Esophagus mucosa (tissue), 1 donor: ENCODE measurements around the gene UBXN11. TPM values are rescaled to one million over a fixed set of nuclear protein-coding genes. Genes with fewer than 3 reads are reported as not detected.

Experiments
- ATAC-seq: fragments of 200-7000 bp; cut with Tn5 transposase; one replicate; pipeline ENCODE4 v1.9.1; 2020
- total RNA-seq: library from RNA; stranded (reverse); gene quantifications from one replicate; pipeline ENCODE4 v1.2.4, GENCODE V29; 2023
- donor health status: DM: yes; HTN: yes; CAD: no.

The UBXN11 gene
- total RNA-seq, 1 donor from 2014 or later, result 7.2 TPM

DNA sequence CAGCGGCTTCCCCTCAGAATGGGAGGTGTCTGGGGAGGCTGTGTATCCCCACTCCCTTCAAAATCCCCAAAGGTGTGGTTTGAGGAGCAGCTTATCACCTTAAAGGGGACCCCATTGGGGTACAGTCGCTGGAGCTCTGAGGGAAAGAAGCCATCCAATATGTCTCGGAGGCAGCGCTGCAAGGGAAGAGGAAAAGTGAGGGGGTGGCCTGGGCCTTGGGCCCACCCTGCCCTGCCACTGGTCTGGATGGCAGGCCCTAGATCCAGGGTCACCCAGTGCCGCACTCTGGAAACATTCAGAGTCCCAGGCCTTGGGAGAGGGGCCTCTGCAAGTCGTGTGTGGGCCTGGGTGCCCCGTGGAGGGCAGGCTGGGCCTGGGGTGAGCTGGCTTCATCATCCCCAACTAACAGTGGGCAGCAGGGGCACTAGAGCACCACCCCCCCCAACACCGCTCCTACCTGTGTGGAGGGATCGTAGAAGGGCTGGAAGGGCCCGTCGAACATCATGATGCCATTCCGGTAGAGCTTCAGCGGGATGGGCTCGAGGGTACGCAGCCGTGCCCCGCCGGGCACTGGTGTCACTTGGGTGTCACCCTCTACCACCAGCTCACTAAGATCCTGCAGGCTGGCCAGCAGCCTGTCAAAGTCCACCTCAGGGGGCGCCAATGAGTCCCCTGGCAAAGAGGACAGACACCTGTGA is 20.9 kb downstream of the UBXN11 start:
- no peak for ATAC-seq

DNA sequence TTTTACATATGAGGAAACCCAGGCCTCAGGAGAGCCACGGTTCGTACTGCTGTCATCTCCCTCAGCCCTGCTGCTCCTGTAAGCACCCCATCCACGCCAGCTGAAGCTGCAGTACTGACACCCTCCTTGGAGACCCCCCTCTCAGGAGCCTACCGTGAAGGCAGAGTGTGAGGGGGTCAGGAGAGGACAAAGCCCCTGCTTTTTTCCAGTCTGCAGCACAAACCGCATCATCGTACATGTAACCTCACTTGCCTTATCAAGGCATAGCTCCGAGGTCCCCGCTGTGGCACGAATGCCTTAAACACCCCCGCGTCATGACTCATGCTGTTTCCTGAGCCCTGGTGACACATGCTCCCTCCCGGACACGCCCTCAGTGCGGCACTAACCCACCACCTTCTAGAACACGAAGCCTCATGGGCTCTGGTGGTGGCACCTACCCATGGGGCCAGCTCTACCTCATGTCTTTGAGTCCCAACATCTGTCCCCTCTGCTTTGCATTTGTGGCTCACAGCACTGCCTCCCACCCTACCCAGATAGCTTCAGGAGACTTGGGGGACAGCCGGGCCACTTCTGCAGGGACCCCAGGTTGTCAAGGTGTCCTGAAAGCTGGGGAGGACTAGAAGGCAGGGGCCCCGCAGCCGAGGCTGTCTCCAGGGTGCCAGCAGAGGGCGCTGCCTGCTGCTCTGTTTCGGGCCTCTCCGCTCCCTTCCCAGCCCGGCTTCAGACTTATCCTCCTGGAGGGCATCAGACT is 21.7 kb downstream of the UBXN11 start:
- ATAC-seq, result peak; percentile 55

DNA sequence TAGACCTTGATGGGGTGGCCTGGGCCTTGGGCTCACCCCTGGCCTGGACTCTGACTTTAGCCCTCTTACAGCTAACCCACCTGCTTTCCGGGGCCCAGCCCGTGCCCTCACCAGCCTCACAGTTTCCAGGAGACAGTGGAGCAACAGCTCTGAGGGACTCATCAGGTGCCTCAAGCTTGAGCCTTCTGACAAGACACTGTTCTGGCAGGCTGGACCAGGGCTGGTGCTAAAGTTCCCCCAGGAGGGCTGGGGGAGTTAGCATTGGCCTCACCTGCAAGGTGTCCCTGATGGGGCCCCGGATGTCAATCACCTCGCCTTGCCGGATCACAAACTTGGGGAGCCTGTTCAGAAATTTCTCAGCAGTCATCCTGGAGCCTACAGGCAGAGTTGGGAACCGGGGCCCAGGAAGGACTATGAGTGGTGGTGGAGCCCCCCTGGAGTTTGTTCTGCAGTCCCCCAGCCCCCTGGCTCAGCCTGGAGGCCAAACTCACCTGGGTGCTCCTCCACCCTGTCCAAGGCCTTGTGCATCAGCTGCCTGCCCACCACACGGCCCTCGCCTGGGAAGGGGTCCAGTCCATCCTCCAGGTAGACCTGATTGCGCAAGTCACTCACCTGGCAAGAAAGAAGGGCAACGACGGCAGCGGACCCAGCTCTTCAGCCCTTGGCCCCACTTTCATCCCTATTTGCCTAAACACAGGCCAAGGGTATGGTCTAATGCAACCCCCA is 22.4 kb downstream of the UBXN11 start:
- no peak for ATAC-seq

DNA sequence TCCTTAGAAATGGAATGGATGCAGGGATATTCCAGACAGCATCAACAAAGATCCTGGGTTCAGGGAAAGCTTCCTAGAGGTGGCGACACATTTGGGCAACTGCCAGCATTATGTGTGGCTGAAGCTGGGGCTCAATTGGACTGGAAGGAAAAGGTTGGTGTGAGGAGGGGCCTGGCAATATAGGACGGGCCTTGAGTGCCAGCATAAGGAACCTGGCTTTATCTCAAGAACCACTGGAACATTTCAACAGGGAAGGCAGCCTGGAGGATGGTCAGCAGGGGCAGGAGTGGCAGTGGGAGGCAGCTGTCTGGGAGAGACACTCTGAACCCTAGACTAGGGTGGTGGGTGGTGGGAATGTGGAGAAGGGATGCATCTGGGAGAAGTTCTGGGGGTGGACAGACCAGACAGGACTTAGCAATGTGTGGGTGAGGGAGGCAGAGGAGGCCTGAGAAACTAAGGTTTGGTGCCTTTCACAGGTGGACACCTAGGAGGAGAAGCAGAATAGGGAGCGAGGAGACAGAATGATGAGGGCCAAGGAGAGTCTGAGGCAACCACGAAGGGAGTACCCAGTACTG is 23.1 kb downstream of the UBXN11 start:
- no peak for ATAC-seq

DNA sequence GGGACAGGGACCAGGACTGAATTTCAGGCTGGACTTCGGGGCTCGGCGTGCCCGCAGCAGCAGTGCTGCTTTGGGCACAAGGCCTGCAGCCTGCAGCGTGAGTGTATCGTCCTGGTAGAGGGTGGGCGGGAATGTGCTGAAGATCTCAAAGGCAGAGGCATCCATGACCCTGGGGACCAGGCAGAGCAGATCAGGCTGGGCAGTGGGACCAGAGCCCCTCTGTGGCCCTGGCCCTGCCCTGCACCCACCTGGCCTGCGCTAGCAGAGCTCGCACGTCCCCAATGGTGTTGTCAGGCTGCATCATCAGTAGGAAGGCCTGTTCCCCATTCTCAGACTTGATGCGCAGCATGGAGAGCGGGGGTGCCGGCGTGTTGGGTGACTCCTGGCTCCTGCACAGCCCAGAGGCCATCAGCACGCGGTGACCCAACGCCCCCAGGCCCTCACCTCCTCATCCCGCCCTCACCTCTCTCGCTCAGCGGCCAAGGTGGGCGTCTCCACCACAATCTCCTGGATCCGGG is 24.0 kb downstream of the UBXN11 start:
- ATAC-seq, result no peak

DNA sequence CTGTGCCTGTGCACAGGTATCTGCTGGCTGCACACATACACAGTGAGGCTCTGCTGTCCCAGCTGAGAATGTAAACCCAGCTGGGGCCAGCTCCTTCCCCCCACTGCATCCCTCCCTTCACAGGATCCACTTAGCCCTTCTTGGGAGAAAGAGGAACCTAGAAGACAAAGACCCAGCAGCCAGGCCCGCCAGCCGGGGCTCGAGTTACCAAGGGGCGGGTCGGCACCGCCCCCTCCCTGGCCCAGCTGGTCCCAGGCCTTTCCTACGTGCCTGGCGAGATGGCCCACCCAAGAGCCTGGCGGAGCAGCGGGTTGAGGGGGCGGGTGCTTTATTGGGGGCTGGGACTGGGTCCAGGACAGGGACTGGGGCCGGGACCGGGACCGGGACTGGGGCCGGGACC is 24.5 kb downstream of the UBXN11 start:
- no peak for ATAC-seq

DNA sequence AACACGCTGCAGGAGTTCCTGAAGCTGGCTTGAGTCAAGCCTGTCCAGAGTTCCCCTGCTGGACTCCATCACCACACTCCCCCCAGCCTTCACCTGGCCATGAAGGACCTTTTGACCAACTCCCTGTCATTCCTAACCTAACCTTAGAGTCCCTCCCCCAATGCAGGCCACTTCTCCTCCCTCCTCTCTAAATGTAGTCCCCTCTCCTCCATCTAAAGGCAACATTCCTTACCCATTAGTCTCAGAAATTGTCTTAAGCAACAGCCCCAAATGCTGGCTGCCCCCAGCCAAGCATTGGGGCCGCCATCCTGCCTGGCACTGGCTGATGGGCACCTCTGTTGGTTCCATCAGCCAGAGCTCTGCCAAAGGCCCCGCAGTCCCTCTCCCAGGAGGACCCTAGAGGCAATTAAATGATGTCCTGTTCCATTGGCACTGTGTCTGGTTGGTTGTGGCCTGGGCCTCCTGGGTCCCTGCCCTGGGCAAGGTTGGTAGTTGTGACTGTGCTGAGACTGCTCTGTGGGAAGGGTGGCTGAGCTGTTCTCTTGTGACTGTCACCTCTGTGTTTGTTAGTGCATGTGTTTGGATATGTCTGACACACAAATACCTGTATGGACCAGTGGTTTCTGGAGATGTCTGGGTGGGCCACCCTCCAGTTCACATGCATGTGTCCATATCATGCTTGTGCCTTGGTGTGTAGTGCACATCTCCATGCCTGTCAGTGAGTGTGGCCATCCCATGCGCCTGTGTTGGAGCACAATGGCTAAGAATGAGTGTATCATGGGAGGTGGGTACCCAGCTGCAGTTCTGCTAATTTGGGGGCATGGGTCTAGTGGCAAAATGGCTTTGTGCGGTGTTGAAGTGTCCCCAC is 25.1 kb downstream of the UBXN11 start:
- ATAC-seq, result no peak

DNA sequence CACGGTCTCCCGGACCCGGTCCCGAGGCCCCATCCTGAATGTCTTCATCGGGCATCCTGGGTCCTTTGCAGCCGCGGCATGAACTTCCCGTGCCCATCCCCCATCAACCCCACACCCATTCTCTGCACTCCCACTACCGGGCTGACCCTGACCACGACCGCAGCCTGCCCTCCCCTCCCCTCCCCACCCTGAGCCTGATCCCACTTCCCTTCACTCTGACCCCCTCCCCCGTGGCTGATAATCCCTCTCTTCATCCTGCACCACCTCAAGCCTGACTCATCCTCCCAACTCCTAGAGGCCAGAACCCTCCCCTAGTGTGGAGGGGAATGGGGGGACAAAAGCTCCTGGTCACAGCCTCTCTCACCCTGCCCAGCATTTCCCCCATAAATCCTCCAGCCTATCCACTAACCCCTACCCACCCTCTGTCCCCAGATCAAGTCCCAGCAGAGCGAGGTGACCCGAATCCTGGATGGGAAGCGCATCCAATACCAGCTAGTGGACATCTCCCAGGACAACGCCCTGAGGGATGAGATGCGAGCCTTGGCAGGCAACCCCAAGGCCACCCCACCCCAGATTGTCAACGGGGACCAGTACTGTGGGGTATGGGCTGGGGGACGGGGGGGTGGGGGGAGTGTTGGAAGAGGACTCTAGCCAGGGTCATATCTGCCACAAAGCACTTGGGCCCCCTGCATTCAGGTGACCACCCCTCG is 25.9 kb downstream of the UBXN11 start:
- ATAC-seq, result no peak

DNA sequence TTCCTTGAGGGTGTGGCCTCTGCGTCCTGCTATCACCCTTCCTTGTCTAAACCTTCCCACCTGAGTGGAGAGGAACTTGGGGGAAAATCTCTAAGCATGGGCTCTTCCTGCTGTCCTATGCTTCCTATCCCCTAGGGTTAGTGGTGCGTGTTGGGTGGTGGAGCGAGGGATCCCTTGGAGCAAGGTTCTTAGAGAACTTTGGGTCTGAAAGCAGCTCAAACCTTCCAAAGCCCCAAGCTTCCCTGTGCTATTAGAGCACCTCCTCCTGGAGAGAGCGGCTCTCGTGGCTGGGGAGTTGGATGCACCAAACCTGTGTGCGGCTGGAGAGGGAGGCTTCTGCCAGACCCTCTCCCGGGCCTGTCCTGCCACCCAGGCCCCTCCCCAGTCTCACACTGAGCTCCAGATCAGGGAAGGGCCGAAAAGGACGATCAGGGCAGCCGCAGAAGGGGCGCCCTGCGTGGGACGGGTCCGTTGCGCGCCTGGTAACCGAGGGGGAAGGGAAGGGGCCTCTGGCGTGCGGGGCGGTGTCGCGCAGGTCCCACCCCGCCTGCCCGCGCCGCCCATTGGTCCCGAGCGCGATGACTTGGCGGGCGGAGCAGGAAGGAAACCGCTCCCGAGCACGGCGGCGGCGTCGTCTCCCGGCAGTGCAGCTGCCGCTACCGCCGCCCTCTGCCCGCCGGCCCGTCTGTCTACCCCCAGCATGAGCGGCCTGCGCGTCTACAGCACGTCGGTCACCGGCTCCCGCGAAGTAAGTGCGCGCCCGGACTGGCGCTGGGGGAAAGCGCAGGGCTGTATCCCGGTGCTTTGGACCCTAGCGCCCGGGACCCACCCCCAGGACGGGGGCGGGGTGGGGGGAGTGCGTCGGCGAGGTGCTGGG is 26.7 kb downstream of the UBXN11 start, which contains the start of gene SH3BGRL3:
Gene SH3BGRL3 (plus strand): TSS at position 631 of the 877 bp plus-strand sequence. CDS start 70 bp downstream, at position 701.
- peak; percentile 67 for ATAC-seq

DNA sequence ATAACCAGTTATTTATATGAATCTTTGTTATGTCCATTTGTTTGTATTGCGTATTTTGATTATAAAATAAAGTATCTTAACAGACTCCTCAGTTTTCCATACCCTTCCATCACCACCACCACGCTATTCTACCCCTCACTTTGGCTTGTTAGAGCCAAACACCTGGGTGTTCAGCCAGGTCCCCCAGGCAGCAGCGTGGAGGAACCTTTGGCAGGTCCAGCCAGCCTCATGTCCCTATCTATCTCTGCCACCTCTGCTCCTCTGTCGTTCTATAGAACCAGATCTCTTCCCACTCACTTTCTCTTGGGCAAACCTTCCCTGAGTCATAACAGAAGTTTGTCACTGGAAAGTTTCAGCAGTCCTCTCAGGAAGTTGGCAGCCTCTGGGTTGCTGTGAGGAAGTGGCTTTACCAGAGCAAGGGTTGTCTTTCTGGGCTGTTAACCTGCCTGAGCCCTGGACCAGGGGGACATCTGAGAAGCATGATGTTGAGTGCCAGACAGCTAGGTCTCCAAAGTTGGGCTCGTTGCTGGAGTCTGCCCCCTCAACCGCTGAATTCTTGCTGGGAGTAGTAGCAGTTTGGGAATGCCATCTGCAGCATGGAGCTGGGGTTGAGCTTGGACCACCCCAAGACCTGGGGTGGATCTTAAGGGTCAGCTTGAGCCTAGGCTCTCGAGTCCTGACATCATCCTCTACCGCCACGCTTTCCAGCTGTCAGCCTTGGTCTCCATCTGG is 27.5 kb downstream of the UBXN11 start:
- ATAC-seq, result peak; percentile 27

DNA sequence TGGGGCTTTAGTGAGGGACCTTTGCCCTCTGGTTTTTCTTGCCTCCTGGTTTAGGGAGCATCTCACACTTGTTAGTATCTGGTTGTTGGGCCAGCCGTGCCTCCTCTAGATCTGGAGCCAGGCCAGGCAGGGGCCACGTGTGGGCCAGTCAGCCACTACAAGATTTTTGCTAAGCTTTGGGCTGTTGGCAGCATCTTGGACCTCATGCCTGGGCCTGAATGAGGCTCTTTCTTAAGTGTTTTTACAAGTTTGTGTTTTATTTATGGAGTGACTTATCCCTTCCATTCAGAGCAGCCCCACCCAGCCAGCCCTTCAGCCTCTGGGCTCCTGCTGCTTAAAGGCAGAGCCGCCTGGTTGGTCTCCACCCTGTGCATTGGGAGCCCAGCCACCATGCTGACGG is 28.1 kb downstream of the UBXN11 start:
- ATAC-seq, result peak; percentile 44

DNA sequence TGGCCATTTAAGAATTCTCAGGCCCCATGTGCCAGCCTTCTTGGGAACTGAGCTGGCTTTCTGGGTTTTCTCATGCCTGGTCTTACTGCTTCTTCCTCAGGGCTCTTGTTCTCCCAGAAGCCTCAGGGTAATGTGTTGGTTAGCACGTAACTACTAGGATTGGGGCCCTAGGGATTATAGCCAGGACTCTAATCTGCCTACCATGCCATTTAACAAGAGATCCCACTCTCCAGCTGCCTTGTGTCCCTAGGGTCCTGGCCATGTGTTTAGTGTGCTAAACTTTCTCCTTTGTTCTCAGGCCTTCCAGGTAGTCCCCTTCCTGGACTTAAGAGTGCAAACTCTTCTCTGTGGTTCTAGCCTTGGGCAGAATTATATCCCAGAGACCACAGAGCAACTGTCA is 28.7 kb downstream of the UBXN11 start:
- ATAC-seq, result no peak

DNA sequence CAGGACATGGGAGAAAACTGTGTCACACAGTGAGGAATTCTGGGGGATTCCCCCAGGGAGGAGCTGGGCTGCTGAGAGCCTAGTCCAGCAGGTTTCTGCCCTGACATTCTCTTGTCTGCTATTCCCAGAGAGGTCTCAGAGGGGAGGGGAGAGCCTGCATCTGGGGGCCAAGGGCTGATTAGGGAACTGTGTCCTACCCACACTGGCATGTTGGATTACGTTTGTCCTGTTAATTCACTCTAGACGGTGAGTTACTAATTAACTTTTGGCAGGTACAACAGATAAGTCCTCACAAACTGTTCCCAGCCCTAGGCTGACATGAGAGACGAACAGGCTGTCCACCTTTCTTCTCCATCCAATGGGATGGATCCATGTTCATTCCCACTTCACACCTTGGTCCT is 29.2 kb downstream of the UBXN11 start:
- no peak for ATAC-seq

DNA sequence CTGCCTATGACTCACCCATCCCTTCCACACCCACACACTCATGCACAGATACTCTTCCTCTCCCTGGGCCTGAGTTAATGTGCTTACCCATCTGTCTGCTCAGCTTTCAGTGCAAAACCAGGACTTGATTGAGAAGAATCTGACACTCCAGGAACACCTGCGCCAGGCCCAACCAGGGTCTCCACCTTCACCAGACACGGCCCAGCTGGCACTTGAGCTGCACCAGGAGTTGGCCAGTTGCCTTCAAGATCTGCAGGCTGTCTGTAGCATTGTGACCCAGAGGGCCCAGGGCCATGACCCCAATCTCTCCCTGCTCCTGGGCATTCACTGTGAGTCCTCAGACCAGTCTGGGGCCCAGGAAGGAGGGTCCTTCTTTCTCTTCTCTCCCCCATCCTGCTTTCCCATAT is 30.0 kb downstream of the UBXN11 start:
- ATAC-seq, result no peak

DNA sequence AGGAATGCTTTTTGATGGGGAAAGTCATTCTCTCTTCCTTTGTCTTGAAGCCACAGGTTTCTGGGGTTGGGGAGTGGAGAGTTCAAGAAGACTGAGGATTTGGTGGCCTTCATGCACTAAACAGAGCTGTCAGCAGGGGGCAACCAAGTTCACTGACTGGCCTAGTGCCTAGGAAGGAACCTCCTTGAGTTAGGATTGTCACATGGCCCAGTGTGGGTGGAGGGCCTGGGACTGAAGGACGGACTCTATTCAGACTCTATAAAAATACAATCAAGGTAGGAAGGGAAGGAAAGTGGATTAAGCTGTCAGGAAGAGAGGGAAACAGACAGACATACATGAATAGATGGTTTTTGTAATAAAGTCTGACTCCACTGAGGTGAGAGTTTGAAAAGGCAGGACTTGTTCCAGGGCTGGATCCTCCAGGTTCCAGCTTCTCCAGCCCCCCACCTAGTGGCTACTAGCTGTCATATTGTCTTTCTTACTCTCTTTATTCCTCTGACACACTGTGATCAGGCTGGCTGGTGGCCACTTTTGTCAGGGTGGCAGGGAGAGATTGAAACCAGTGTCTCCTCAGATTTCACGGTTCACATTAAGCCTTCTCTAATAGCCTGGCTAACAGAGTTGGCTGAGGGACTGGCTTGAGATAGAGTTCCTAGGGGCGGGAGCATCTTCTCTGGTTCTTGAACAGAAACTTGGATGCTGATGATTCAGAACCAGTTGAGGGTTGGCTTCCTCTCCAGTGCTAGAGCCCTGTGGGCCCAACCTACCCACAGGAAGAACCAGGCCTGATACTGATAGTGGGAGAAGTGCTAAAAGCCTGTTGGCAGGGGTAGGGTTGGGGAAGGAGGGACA is 30.6 kb downstream of the UBXN11 start:
- ATAC-seq, result peak; percentile 74

DNA sequence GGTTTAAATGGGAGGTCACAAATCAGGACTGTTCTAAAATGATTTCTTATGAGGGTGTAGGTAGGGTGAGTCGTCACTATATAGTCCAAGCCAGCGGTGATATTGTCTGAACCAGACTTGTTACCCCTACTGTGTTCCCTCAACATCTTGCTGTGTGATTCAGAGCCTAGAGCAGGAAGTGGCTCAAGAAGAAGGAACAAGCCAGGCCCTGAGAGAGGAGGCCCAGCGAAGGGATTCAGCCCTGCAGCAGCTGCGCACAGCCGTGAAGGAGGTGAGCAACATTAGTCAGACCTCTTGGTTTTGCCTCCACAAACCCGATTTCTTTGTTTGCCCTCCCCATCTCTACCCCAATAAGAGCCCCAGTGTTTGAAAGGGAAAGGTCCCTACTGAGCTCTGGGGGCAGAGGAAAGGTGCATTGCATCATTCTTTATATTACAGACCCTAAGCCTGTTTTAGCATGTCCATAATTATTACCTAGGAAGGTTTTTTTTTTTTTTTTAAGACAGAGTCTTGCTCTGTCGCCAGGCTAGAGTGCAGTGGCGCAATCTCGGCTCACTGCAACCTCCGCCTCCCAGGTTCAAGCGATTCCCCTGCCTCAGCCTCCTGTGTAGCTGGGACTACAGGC is 31.5 kb downstream of the UBXN11 start:
- ATAC-seq, result peak; percentile 13

DNA sequence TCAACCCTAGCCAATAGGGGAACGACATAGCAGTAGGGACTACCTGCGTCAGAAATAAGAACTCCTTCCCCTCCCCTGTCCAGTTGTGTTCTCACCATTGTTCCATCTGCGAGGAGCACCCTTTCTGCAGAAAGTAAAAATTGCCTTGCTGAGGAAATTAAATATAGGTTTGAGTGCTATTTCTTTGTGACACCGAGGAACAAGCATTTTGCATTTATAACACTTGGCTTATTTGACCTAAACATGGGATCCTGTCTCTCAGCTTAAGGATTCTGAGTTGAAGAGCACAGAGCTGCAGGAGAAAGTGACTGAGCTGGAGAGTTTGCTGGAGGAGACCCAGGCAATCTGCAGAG is 37.3 kb downstream of the UBXN11 start:
- no peak for ATAC-seq
